Peyer's patch (tissue), 4 donors: Measurements from ENCODE around the gene FRMPD2.

Experiments used
- POLR2A ChIP-seq, 2 donors: fragments of 450-650 bp; IDR thresholded peaks; one replicate each; pipeline ENCODE4 v1.5.1; 2017; ENCODE audit warnings: antibody characterized with exemption in 2 of 2, mild to moderate bottlenecking in 2 of 2, moderate library complexity in 2 of 2
- TF ChIP-seq, protein P1 (sequence below), 6 experiments: fragments of 450-650 bp in 4 of 6; fragments of 200-600 bp in 2 of 6; sonication (generic) in 1 of 6; IDR thresholded peaks; one replicate each; pipeline ENCODE4 v1.5.1; 2017 to 2019; ENCODE audit warnings: antibody characterized with exemption in 6 of 6, mild to moderate bottlenecking in 3 of 6, moderate library complexity in 1 of 6

DNA sequence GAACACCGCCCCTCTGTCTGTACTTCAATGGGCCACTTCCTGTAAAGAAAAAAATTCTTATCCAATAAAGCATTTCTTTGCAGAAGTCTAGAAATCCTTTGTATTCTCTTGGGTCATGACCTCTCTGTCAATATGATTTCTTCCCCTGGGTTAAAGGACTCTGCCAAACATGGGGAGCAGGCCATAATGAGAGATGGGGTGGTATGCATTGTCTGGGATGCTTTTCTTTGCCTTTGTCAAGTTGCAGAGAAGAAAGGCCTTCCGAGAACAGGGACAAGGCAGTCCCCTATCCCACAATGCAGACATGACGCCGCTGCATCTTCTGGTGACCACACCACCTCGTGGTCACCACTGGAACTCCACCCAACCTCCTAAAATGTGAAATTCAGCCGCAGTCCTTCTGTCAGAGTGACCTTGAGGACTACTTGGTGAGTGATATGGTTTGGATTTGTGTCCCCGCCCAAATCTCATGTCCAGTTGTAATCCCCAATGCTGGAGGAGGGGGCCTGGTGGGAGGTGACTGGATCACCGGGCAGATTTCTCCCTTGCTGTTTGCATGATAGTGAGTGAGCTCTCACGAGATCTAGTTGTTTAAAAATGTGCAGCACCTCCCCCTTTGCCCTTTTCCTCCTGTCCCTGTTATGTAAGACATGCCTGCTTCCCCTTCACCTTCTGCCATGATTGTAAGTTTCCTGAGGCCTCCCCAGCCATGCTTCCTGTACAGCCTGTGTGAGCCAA is 15.2 kb upstream of the FRMPD2 start:
- TF ChIP-seq, protein P1, sequence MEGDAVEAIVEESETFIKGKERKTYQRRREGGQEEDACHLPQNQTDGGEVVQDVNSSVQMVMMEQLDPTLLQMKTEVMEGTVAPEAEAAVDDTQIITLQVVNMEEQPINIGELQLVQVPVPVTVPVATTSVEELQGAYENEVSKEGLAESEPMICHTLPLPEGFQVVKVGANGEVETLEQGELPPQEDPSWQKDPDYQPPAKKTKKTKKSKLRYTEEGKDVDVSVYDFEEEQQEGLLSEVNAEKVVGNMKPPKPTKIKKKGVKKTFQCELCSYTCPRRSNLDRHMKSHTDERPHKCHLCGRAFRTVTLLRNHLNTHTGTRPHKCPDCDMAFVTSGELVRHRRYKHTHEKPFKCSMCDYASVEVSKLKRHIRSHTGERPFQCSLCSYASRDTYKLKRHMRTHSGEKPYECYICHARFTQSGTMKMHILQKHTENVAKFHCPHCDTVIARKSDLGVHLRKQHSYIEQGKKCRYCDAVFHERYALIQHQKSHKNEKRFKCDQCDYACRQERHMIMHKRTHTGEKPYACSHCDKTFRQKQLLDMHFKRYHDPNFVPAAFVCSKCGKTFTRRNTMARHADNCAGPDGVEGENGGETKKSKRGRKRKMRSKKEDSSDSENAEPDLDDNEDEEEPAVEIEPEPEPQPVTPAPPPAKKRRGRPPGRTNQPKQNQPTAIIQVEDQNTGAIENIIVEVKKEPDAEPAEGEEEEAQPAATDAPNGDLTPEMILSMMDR (IDR thresholded peaks at IDR 0.05), result peak; percentile 25 to 82 (median 71)
- no peak for TF ChIP-seq POLR2A (IDR thresholded peaks at IDR 0.05)
